ENCODE data around the gene SLC45A3.

DNA sequence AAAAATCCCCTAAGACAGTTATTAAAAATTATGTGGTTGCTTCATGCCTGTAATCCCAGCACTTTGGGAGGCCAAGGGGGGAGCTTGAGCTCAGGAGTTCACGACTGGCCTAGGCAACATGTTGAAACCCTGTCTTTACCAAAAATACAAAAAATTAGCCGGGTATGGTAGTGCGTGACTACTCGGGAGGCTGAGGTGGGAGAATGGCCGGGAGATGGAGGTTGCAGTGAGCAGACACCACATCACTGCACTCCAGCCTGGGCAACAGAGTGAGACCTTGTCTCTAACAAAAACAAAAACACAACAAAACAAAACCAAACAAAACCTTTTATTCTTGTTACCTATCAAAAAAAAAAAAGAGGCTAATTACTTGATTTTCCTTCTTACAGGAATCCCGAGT lies 50.6 kb downstream of the SLC45A3 start:
- TF ChIP-seq PAX5 (IDR thresholded peaks at IDR 0.05; ENCODE audit: insufficient read depth, low read length, severe bottlenecking): no peak
- TF ChIP-seq POLR2A (IDR thresholded peaks at IDR 0.05; ENCODE audit: low read depth, low read length): no peak
- no peak for TF ChIP-seq POU2F2 (IDR thresholded peaks at IDR 0.05; ENCODE audit: low read depth, low read length)
